Melanocyte of skin (primary cell): ENCODE results near the gene MCF2. TPM values are rescaled to one million over a fixed set of nuclear protein-coding genes. Genes with fewer than 3 reads are reported as not detected.

Source experiments
- small RNA-seq, 2 donors: library from RNA; depleted of rRNA; stranded (forward); fragments of <200 nt; gene quantifications; one replicate each; pipeline ENCODE3, GENCODE V24; 2012
- total RNA-seq, 2 donors: library from RNA; depleted of rRNA; stranded (reverse); fragments of >200 nt; gene quantifications; 2 replicates each; pipeline ENCODE4 v1.2.3, GENCODE V29; 2012

The MCF2 gene, protein sequence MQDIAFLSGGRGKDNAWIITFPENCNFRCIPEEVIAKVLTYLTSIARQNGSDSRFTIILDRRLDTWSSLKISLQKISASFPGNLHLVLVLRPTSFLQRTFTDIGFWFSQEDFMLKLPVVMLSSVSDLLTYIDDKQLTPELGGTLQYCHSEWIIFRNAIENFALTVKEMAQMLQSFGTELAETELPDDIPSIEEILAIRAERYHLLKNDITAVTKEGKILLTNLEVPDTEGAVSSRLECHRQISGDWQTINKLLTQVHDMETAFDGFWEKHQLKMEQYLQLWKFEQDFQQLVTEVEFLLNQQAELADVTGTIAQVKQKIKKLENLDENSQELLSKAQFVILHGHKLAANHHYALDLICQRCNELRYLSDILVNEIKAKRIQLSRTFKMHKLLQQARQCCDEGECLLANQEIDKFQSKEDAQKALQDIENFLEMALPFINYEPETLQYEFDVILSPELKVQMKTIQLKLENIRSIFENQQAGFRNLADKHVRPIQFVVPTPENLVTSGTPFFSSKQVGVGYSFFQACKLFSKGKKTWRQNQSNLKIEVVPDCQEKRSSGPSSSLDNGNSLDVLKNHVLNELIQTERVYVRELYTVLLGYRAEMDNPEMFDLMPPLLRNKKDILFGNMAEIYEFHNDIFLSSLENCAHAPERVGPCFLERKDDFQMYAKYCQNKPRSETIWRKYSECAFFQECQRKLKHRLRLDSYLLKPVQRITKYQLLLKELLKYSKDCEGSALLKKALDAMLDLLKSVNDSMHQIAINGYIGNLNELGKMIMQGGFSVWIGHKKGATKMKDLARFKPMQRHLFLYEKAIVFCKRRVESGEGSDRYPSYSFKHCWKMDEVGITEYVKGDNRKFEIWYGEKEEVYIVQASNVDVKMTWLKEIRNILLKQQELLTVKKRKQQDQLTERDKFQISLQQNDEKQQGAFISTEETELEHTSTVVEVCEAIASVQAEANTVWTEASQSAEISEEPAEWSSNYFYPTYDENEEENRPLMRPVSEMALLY
- total RNA-seq = 1 to 10 TPM; 2.4 to 7.7 TPM

GRCh38 chrX:139708067-139708466 lies at the start of gene MCF2:
MCF2 (minus strand) TSS chrX:139708167; CDS start chrX:139651744, 56,423 bp downstream.

Small RNA genes lying within 50 kb of the gene (small RNA-seq; reads per million reads assigned to genes)
- 0 to 0.04 reads per million in 2 donors for gene RF01210

Other genes with a start within 250 kb of the MCF2 start
- not detected for gene F9, start 177.4 kb downstream of the MCF2 start, total RNA-seq
- gene ATP11C, start 224.9 kb upstream of the MCF2 start, total RNA-seq = 10 to 100 TPM; 16.3 to 22.0 TPM